GM12801 (cell line): ENCODE results near the gene HELT.

Experiments used
- CTCF ChIP-seq: IDR thresholded peaks from one replicate; pipeline ENCODE4 v1.5.1; 2011; ENCODE audit warnings: control low read depth; ENCODE audit not compliant: insufficient read length; ENCODE audit errors: extremely low read depth

Gene HELT

GRCh38 chr4:184980261-184980660, 38.0 kb upstream of the HELT start:
- no peak for TF ChIP-seq CTCF

- no peak for TF ChIP-seq CTCF
Observed at GRCh38 chr4:184983672-184984356, 34.5 kb upstream of the HELT start.

GRCh38 chr4:184987493-184988031, 30.7 kb upstream of the HELT start:
- no peak for TF ChIP-seq CTCF

DNA sequence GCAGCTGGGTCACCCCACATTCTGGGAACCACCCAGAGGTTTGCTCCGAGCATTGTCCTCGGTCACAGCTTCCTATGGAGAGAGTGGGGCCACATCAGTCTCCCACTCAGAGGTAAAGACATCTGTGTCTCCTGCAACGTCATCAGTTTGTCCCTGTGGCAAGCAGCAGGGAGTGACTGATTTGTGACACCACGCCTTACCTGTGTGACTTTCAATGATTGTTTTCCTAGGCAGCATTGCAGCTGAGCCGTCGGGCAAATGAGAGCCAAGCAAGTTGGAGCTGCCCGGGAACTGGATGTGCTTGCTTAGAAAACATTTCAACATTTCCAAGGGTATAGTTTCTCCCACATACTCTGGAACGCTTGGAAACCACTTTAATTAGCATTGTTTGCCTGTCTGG, 29.7 kb upstream of the HELT start:
- no peak for TF ChIP-seq CTCF

- TF ChIP-seq CTCF, result no peak
Observed at GRCh38 chr4:184991860-184992259, 26.4 kb upstream of the HELT start.

GRCh38 chr4:184992422-184992821, 25.9 kb upstream of the HELT start:
- TF ChIP-seq CTCF, result no peak

- no peak for TF ChIP-seq CTCF
Observed at GRCh38 chr4:184993247-184993646, 25.0 kb upstream of the HELT start.
